ENCODE measurements around the gene PDE6A.

PDE6A gene

GRCh38 chr5:149830579-149830978 is 114.0 kb downstream of the PDE6A start:
- no peak overlapping the region for H3K27ac ChIP-seq (ENCODE audit: extremely low read depth, low read depth, low read length)
- H3K9me3 ChIP-seq (ENCODE audit: control insufficient read depth, insufficient read depth, low read depth, low read length), result no peaks in the 10 kb centered on the region
- no peaks in the 10 kb centered on the region for H3K4me1 ChIP-seq (ENCODE audit: control insufficient read depth, insufficient read depth, low read length)
- H3K36me3 ChIP-seq (ENCODE audit: control insufficient read depth in 2 of 2, insufficient read depth in 1 of 2, low read length in 2 of 2), result peaks cover 0 to 15% of the 10 kb centered on the region in 2 experiments; a peak in 1 of 3 replicates
- TF ChIP-seq ZFP69B (tag by site-specific recombination; IDR thresholded peaks at IDR 0.05), result no peak
- no peak for TF ChIP-seq BCL6B (tag by site-specific recombination; IDR thresholded peaks at IDR 0.05)
- no peak for TF ChIP-seq HIC1 (tag by site-specific recombination; IDR thresholded peaks at IDR 0.05)
- POLR2A ChIA-PET, result interaction anchor here (0.6 kb wide), 1 partner anchor 186 kb away, joined by 3 read pairs; no protein-coding TSS in a partner anchor
- H3K4me3 ChIP-seq (ENCODE audit: low read depth, low read length), result no peak overlapping the region
- CTCF ChIA-PET, result interaction anchor here (0.6 to 21.2 kb wide), 18 partner anchors 8 to 272 kb away, joined by 3 to 355 read pairs (median 4); partner anchors contain the start of gene SLC26A2

- H3K4me1 ChIP-seq (ENCODE audit: control insufficient read depth, insufficient read depth, low read length), result no peaks in the 10 kb centered on the region
- CTCF ChIA-PET, result interaction anchor here (0.6 to 21.2 kb wide), 25 partner anchors 9 to 604 kb away, joined by 3 to 355 read pairs (median 5); partner anchors contain the start of gene SLC26A2
- no peak overlapping the region for H3K27ac ChIP-seq (ENCODE audit: extremely low read depth, low read depth, low read length)
- no peaks in the 10 kb centered on the region for H3K9me3 ChIP-seq (ENCODE audit: control insufficient read depth, insufficient read depth, low read depth, low read length)
- TF ChIP-seq ZNF654 (tag by site-specific recombination; IDR thresholded peaks at IDR 0.05; ENCODE audit: low read depth) (peak; percentile 6; the same call in 1 of the 2 replicates), ZNF362 (tag by site-specific recombination; IDR thresholded peaks at IDR 0.05) (peak; percentile 62; the same call in 1 of the 2 replicates), ZNF354C (tag by site-specific recombination; IDR thresholded peaks at IDR 0.05; ENCODE audit: borderline replicate concordance, low read depth) (no peak)
- peaks cover 0 to 10% of the 10 kb centered on the region in 2 experiments; a peak in 1 of 3 replicates for H3K36me3 ChIP-seq (ENCODE audit: control insufficient read depth in 2 of 2, insufficient read depth in 1 of 2, low read length in 2 of 2)
- no peak overlapping the region for H3K4me3 ChIP-seq (ENCODE audit: low read depth, low read length)
- POLR2A ChIA-PET, result interaction anchor here (0.6 to 0.7 kb wide), 2 partner anchors 69 to 193 kb away, joined by 3 read pairs; no protein-coding TSS in a partner anchor
Observed at GRCh38 chr5:149829954-149830353, 114.6 kb downstream of the PDE6A start.

- Histone ChIP-seq H3K27ac (ENCODE audit: extremely low read depth, low read depth, low read length) (no peak overlapping the region), H3K4me1 (ENCODE audit: control insufficient read depth, insufficient read depth, low read length) (no peaks in the 10 kb centered on the region), H3K9me3 (ENCODE audit: control insufficient read depth, insufficient read depth, low read depth, low read length) (no peaks in the 10 kb centered on the region), H3K4me3 (ENCODE audit: low read depth, low read length) (no peak overlapping the region), H3K36me3 (ENCODE audit: control insufficient read depth in 2 of 2, insufficient read depth in 1 of 2, low read length in 2 of 2) (peaks cover 0 to 10% of the 10 kb centered on the region in 2 experiments; a peak in 1 of 3 replicates)
- ChIA-PET CTCF (interaction anchor here (0.6 to 21.2 kb wide), 25 partner anchors 8 to 228 kb away, joined by 3 to 355 read pairs (median 5); no protein-coding TSS in a partner anchor), POLR2A (interaction anchor here (1.1 to 1.3 kb wide), 2 partner anchors 14 to 132 kb away, joined by 3 to 4 read pairs; partner anchors contain the start of gene SLC26A2)
- TF ChIP-seq ZBTB48 (tag by site-specific recombination; IDR thresholded peaks at IDR 0.05), result 0 out of 2 replicates have a peak, but pooled peaks have one; percentile 15
- TF ChIP-seq ZNF677 (tag by site-specific recombination; IDR thresholded peaks at IDR 0.05), result no peak
- TF ChIP-seq ZSCAN30 (tag by site-specific recombination; IDR thresholded peaks at IDR 0.05), result 0 out of 2 replicates have a peak, but pooled peaks have one; percentile 33
- TF ChIP-seq CTCF (tag by site-specific recombination; IDR thresholded peaks at IDR 0.05), result peak; percentile 65
- no peak for TF ChIP-seq ZNF558 (tag by site-specific recombination; IDR thresholded peaks at IDR 0.05)
- no peak for TF ChIP-seq ZNF221 (tag by site-specific recombination; IDR thresholded peaks at IDR 0.05; ENCODE audit: borderline replicate concordance)
- TF ChIP-seq ZNF654 (tag by site-specific recombination; IDR thresholded peaks at IDR 0.05; ENCODE audit: low read depth), result peak; percentile 96
- no peak for TF ChIP-seq ZBTB44 (tag by site-specific recombination; IDR thresholded peaks at IDR 0.05)
- no peak for TF ChIP-seq ZNF184 (tag by site-specific recombination; IDR thresholded peaks at IDR 0.05)
- TF ChIP-seq TSHZ1 (tag by site-specific recombination; IDR thresholded peaks at IDR 0.05; ENCODE audit: borderline replicate concordance), result no peak
Observed at GRCh38 chr5:149828161-149829011, 116.2 kb downstream of the PDE6A start.

All from HEK293 (cell line).